HEK293 (cell line): ENCODE results near the gene IGF2BP2.

Experiments used
- CTCF ChIA-PET: fragments of 350-600 bp; formaldehyde crosslinking; extraction: SDS; loops from one replicate; lab custom pipeline; 2021; ENCODE audit warnings: antibody characterized with exemption; lab: Yijun Ruan, JAX
- POLR2A ChIA-PET: fragments of 300-600 bp; formaldehyde crosslinking; extraction: SDS; loops from one replicate; lab custom pipeline; 2020; ENCODE audit warnings: antibody characterized with exemption, inconsistent platforms; lab: Yijun Ruan, JAX
- H3K27ac ChIP-seq: fragments of 200-500 bp; sonication (Bioruptor generic); 2 replicates; pipeline ENCODE4 v1.5.1; 2014; ENCODE audit warnings: low read depth, low read length, control low read depth, inconsistent platforms; ENCODE audit errors: extremely low read depth
- H3K36me3 ChIP-seq, 2 experiments: fragments of 200-500 bp in 1 of 2; sonication (Bioruptor generic) in 1 of 2; 1 replicate in 1 of 2; 2 replicates in 1 of 2; pipeline ENCODE4 v1.5.1; 2014 to 2017; ENCODE audit warnings: inconsistent platforms in 2 of 2, low read length in 2 of 2; ENCODE audit not compliant: control insufficient read depth in 2 of 2, insufficient read depth in 1 of 2
- H3K4me1 ChIP-seq: fragments of 200-500 bp; sonication (Bioruptor generic); 2 replicates; pipeline ENCODE4 v1.5.1; 2014; ENCODE audit warnings: mild to moderate bottlenecking, low read length, inconsistent platforms; ENCODE audit not compliant: control insufficient read depth, insufficient read depth
- H3K4me3 ChIP-seq: 2 replicates; pipeline ENCODE4 v1.5.1; 2011; ENCODE audit warnings: low read depth, mild to moderate bottlenecking, control low read depth, low read length, moderate library complexity
- H3K9me3 ChIP-seq: fragments of 200-500 bp; sonication (Bioruptor generic); 2 replicates; pipeline ENCODE4 v1.5.1; 2014; ENCODE audit warnings: low read depth, low read length, inconsistent platforms; ENCODE audit not compliant: control insufficient read depth, insufficient read depth
- ELK4 ChIP-seq: IDR thresholded peaks from 2 replicates; pipeline ENCODE4 v1.6.1; 2011; ENCODE audit warnings: mild to moderate bottlenecking, low read depth, low read length, borderline replicate concordance
- GLI4 ChIP-seq: fragments of 450-650 bp; formaldehyde crosslinking; IDR thresholded peaks from 2 replicates; pipeline ENCODE4 v1.5.1; 2016; ENCODE audit warnings: missing biosample characterization, missing genetic modification characterization
- KLF1 ChIP-seq: fragments of 450-650 bp; formaldehyde crosslinking; IDR thresholded peaks from 2 replicates; pipeline ENCODE4 v1.5.1; 2016; ENCODE audit warnings: missing biosample characterization, missing genetic modification characterization
- KLF8 ChIP-seq: fragments of 450-650 bp; formaldehyde crosslinking; IDR thresholded peaks from 2 replicates; pipeline ENCODE4 v1.5.1; 2016; ENCODE audit warnings: missing biosample characterization, missing genetic modification characterization
- MZF1 ChIP-seq: fragments of 450-650 bp; formaldehyde crosslinking; IDR thresholded peaks from 2 replicates; pipeline ENCODE4 v1.5.1; 2017; ENCODE audit warnings: missing biosample characterization, missing genetic modification characterization, borderline replicate concordance
- PRDM10 ChIP-seq: fragments of 450-650 bp; formaldehyde crosslinking; IDR thresholded peaks from 2 replicates; pipeline ENCODE4 v1.5.1; 2016; ENCODE audit warnings: missing biosample characterization, missing genetic modification characterization
- PRDM4 ChIP-seq: fragments of 450-650 bp; formaldehyde crosslinking; IDR thresholded peaks from 2 replicates; pipeline ENCODE4 v1.5.1; 2017; ENCODE audit warnings: missing biosample characterization, missing genetic modification characterization
- PRDM6 ChIP-seq: fragments of 450-650 bp; formaldehyde crosslinking; IDR thresholded peaks from 2 replicates; pipeline ENCODE4 v1.5.1; 2017; ENCODE audit warnings: missing biosample characterization, missing genetic modification characterization
- SCRT1 ChIP-seq: fragments of 450-650 bp; formaldehyde crosslinking; IDR thresholded peaks from 2 replicates; pipeline ENCODE4 v1.5.1; 2016; ENCODE audit warnings: missing biosample characterization, missing genetic modification characterization, borderline replicate concordance
- SP7 ChIP-seq: fragments of 450-650 bp; formaldehyde crosslinking; IDR thresholded peaks from 2 replicates; pipeline ENCODE4 v1.5.1; 2016; ENCODE audit warnings: missing biosample characterization, missing genetic modification characterization
- ZBTB1 ChIP-seq: fragments of 450-650 bp; formaldehyde crosslinking; IDR thresholded peaks from 2 replicates; pipeline ENCODE4 v1.5.1; 2016; ENCODE audit warnings: missing biosample characterization, missing genetic modification characterization
- ZBTB48 ChIP-seq: fragments of 450-650 bp; formaldehyde crosslinking; IDR thresholded peaks from 2 replicates; pipeline ENCODE4 v1.5.1; 2016; ENCODE audit warnings: missing biosample characterization, missing genetic modification characterization
- ZBTB7A ChIP-seq: fragments of 450-650 bp; formaldehyde crosslinking; IDR thresholded peaks from 2 replicates; pipeline ENCODE4 v1.5.1; 2016; ENCODE audit warnings: low read depth, missing biosample characterization, missing genetic modification characterization
- ZFP3 ChIP-seq: fragments of 450-650 bp; formaldehyde crosslinking; IDR thresholded peaks from 2 replicates; pipeline ENCODE4 v1.5.1; 2016; ENCODE audit warnings: low read depth, missing biosample characterization, missing genetic modification characterization
- ZNF112 ChIP-seq: fragments of 450-650 bp; formaldehyde crosslinking; IDR thresholded peaks from 2 replicates; pipeline ENCODE4 v1.5.0; 2017; ENCODE audit warnings: missing biosample characterization, missing genetic modification characterization
- ZNF133 ChIP-seq: fragments of 450-650 bp; formaldehyde crosslinking; IDR thresholded peaks from 2 replicates; pipeline ENCODE4 v1.5.1; 2016; ENCODE audit warnings: missing biosample characterization, missing genetic modification characterization
- ZNF221 ChIP-seq: fragments of 450-650 bp; formaldehyde crosslinking; IDR thresholded peaks from 2 replicates; pipeline ENCODE4 v1.5.1; 2017; ENCODE audit warnings: missing biosample characterization, missing genetic modification characterization, borderline replicate concordance
- ZNF280C ChIP-seq: fragments of 450-650 bp; formaldehyde crosslinking; IDR thresholded peaks from 2 replicates; pipeline ENCODE4 v1.5.1; 2016; ENCODE audit warnings: missing biosample characterization, missing genetic modification characterization
- ZNF404 ChIP-seq: fragments of 450-650 bp; formaldehyde crosslinking; IDR thresholded peaks from 2 replicates; pipeline ENCODE4 v1.5.1; 2017; ENCODE audit warnings: missing biosample characterization, missing genetic modification characterization
- ZNF449 ChIP-seq: fragments of 450-650 bp; formaldehyde crosslinking; IDR thresholded peaks from 2 replicates; pipeline ENCODE4 v1.5.1; 2017; ENCODE audit warnings: missing biosample characterization, mild to moderate bottlenecking, missing genetic modification characterization, moderate library complexity
- ZNF549 ChIP-seq: fragments of 450-650 bp; IDR thresholded peaks from 2 replicates; pipeline ENCODE4 v1.5.1; 2018; ENCODE audit warnings: missing biosample characterization, missing genetic modification characterization, mild to moderate bottlenecking, inconsistent platforms, moderate library complexity
- ZNF629 ChIP-seq: fragments of 450-650 bp; formaldehyde crosslinking; IDR thresholded peaks from 2 replicates; pipeline ENCODE4 v1.5.1; 2017; ENCODE audit warnings: missing biosample characterization, missing genetic modification characterization
- ZNF664 ChIP-seq: fragments of 450-650 bp; formaldehyde crosslinking; IDR thresholded peaks from 2 replicates; pipeline ENCODE4 v1.5.1; 2016; ENCODE audit warnings: missing biosample characterization, missing genetic modification characterization
- ZNF704 ChIP-seq: fragments of 450-650 bp; formaldehyde crosslinking; IDR thresholded peaks from 2 replicates; pipeline ENCODE4 v1.5.1; 2016; ENCODE audit warnings: missing biosample characterization, missing genetic modification characterization

The IGF2BP2 gene

GRCh38 chr3:185793381-185793780 lies 31.5 kb downstream of the IGF2BP2 start:
- H3K27ac ChIP-seq: no peak overlapping the region
- CTCF ChIA-PET: no interaction called here
- POLR2A ChIA-PET: no interaction called here
- no peaks in the 10 kb centered on the region; the same call in 1 of the 2 replicates for H3K4me1 ChIP-seq
- no peaks in the 10 kb centered on the region for H3K36me3 ChIP-seq
- H3K9me3 ChIP-seq: no peaks in the 10 kb centered on the region
- no peak overlapping the region for H3K4me3 ChIP-seq
- TF ChIP-seq ZNF112 (no peak), MZF1 (tag by site-specific recombination) (no peak), KLF8 (no peak), SCRT1 (no peak), SP7 (tag by site-specific recombination) (peak; percentile 57; the same call in 1 of the 2 replicates), ZNF449 (tag by site-specific recombination) (no peak), ZNF549 (tag by site-specific recombination) (no peak), ZNF704 (tag by site-specific recombination) (no peak), ZFP3 (tag by site-specific recombination) (no peak), ZNF280C (no peak), ZNF221 (no peak), ZBTB1 (tag by site-specific recombination) (no peak), ZBTB48 (no peak), ZNF404 (tag by site-specific recombination) (no peak), ZNF629 (no peak), PRDM10 (tag by site-specific recombination) (no peak), ZNF664 (no peak), PRDM4 (tag by site-specific recombination) (peak; percentile 66), PRDM6 (tag by site-specific recombination) (peak; percentile 81), ZNF133 (tag by site-specific recombination) (peak; percentile 64; the same call in 1 of the 2 replicates), KLF1 (tag by site-specific recombination) (no peak), ZBTB7A (tag by site-specific recombination) (no peak), ELK4 (no peak), GLI4 (tag by site-specific recombination) (no peak)
